Common myeloid progenitor, CD34-positive (primary cell): ENCODE data around the gene TAF5L. TPM values are rescaled to one million over a fixed set of nuclear protein-coding genes. Genes with fewer than 3 reads are reported as not detected.

Experiments
- CTCF ChIA-PET: fragments of 350-600 bp; sonication (Branson Sonifier 250); formaldehyde crosslinking; loops from one replicate; lab custom pipeline; 2021; ENCODE audit warnings: antibody characterized with exemption; lab: Charles Lee
- POLR2A ChIA-PET: fragments of 350-600 bp; sonication (Branson Sonifier 250); formaldehyde crosslinking; loops from one replicate; lab custom pipeline; 2021; ENCODE audit warnings: antibody characterized with exemption; lab: Charles Lee
- DNase-seq, 3 donors: peaks; one replicate each; pipeline versions ENCODE4 v3.0.0 to v3.0.0-alpha.2; 2013
- H3K27ac ChIP-seq, 2 experiments: 1 replicate in 1 of 2; 2 replicates in 1 of 2; pipeline ENCODE4 v1.7.0; 2013; ENCODE audit warnings: inconsistent platforms in 2 of 2, low read length in 2 of 2, mild to moderate bottlenecking in 2 of 2, low read depth in 1 of 2, moderate library complexity in 1 of 2; ENCODE audit not compliant: severe bottlenecking in 2 of 2, insufficient read depth in 1 of 2, poor library complexity in 1 of 2
- H3K27me3 ChIP-seq, 5 experiments: replicated peaks in 2 of 5; 1 replicate in 3 of 5; 2 replicates in 2 of 5; pipeline versions ENCODE4 v1.6.1 to v1.7.0; 2013; ENCODE audit warnings: low read length in 4 of 5, mild to moderate bottlenecking in 2 of 5, moderate library complexity in 2 of 5, inconsistent platforms in 1 of 5; ENCODE audit not compliant: insufficient read depth in 5 of 5, control insufficient read depth in 4 of 5
- H3K36me3 ChIP-seq, 4 experiments: 1 replicate in 2 of 4; 2 replicates in 2 of 4; pipeline versions ENCODE4 v1.6.1 to v1.7.0; 2013; ENCODE audit warnings: low read length in 3 of 4, control low read depth in 1 of 4, mild to moderate bottlenecking in 1 of 4; ENCODE audit not compliant: control insufficient read depth in 4 of 4, insufficient read depth in 4 of 4
- H3K4me1 ChIP-seq, 4 experiments: 1 replicate in 3 of 4; 2 replicates in 1 of 4; pipeline versions ENCODE4 v1.6.1 to v1.7.1; 2013; ENCODE audit warnings: low read length in 3 of 4, mild to moderate bottlenecking in 3 of 4, control low read depth in 1 of 4, inconsistent platforms in 1 of 4, moderate library complexity in 1 of 4; ENCODE audit not compliant: control insufficient read depth in 4 of 4, insufficient read depth in 4 of 4; ENCODE audit errors: control extremely low read depth in 1 of 4
- H3K4me3 ChIP-seq, 7 experiments: 1 replicate in 4 of 7; 2 replicates in 3 of 7; pipeline versions ENCODE4 v1.5.1 to v1.7.0; 2013; ENCODE audit warnings: mild to moderate bottlenecking in 7 of 7, low read length in 6 of 7, moderate library complexity in 6 of 7, inconsistent platforms in 2 of 7, low read depth in 2 of 7, control low read depth in 1 of 7; ENCODE audit not compliant: insufficient read depth in 4 of 7, control insufficient read depth in 1 of 7; ENCODE audit errors: extremely low read depth in 1 of 7
- H3K9me3 ChIP-seq, 5 experiments: 1 replicate in 4 of 5; 2 replicates in 1 of 5; pipeline versions ENCODE4 v1.6.1 to v1.7.1; 2013; ENCODE audit warnings: low read length in 4 of 5, mild to moderate bottlenecking in 2 of 5, inconsistent platforms in 1 of 5, low read depth in 1 of 5, moderate library complexity in 1 of 5; ENCODE audit not compliant: control insufficient read depth in 4 of 5, insufficient read depth in 2 of 5; ENCODE audit errors: control extremely low read depth in 1 of 5
- WGBS: methylation state at CpG from one replicate; pipeline ENCODE4 v1.1.5; 2013; ENCODE audit not compliant: insufficient coverage; 5-methylcytosine and 5-hydroxymethylcytosine counted together
- polyA plus RNA-seq: library from polyadenylated mRNA; unstranded; fragments of 120-200 nt; gene quantifications from one replicate; pipeline ENCODE4 v1.2.1, GENCODE V29; 2013

TAF5L gene
- 17.5 TPM for polyA plus RNA-seq

GRCh38 chr1:229625915-229626831, at the start of gene TAF5L, which contains the start of gene URB2:
Gene TAF5L, minus strand, starts transcription at chr1:229626122. Its CDS starts 11,640 bp downstream, at chr1:229614482.
Gene URB2, plus strand, starts transcription at chr1:229626247. Its CDS starts 1,387 bp downstream, at chr1:229627634.
- ChIA-PET POLR2A (interaction anchor here (1.5 to 1.9 kb wide), 2 partner anchors 10 to 67 kb away, joined by 3 to 4 read pairs; partner anchors contain the start of gene ABCB10), CTCF (interaction anchor here (0.6 kb wide), 1 partner anchor 67 kb away, joined by 3 read pairs; the partner anchor contains the start of gene ABCB10)
- H3K9me3 ChIP-seq, result no peaks in the 10 kb centered on the region
- H3K27ac ChIP-seq, result peak within 1 kb of the TSS; percentile 20 to 81
- H3K36me3 ChIP-seq, result peaks cover 2 to 22% (median 6%) of the 10 kb centered on the region in 4 experiments
- H3K4me3 ChIP-seq, result peak within 1 kb of the TSS; percentile 78 to 98 (median 87)
- WGBS, result 0% methylated on average over 61 of the region's 97 CpGs
- peaks cover 11 to 38% (median 20%) of the 10 kb centered on the region in 4 experiments for H3K4me1 ChIP-seq
- peak; percentile 89 to 95 (median 94) for DNase-seq
- no peaks in the 10 kb centered on the region for H3K27me3 ChIP-seq

- no peak overlapping the region for H3K4me3 ChIP-seq
- ChIA-PET CTCF (interaction anchor here (0.8 to 2.1 kb wide), 4 partner anchors 11 to 174 kb away, joined by 3 to 6 read pairs (median 4); no protein-coding TSS in a partner anchor), POLR2A (no interaction called here)
- no peak overlapping the region for H3K27ac ChIP-seq
- H3K9me3 ChIP-seq, result no peaks in the 10 kb centered on the region
- peaks cover 0 to 2% (median 0%) of the 10 kb centered on the region in 5 experiments for H3K27me3 ChIP-seq
- no peaks in the 10 kb centered on the region for H3K36me3 ChIP-seq
- DNase-seq, result no peak
- H3K4me1 ChIP-seq, result no peaks in the 10 kb centered on the region
Measured at GRCh38 chr1:229675396-229675795, 49.5 kb upstream of the TAF5L start.

GRCh38 chr1:229674042-229674441, 48.1 kb upstream of the TAF5L start:
- 100% methylated on average over 1 of the region's 5 CpGs for WGBS
- no peaks in the 10 kb centered on the region for H3K9me3 ChIP-seq
- H3K36me3 ChIP-seq, result no peaks in the 10 kb centered on the region
- POLR2A ChIA-PET, result no interaction called here
- H3K4me3 ChIP-seq, result no peak overlapping the region
- no peaks in the 10 kb centered on the region for H3K4me1 ChIP-seq
- no peak for DNase-seq
- H3K27me3 ChIP-seq, result no peaks in the 10 kb centered on the region
- CTCF ChIA-PET, result interaction anchor here (1.3 to 2.1 kb wide), 2 partner anchors 12 to 18 kb away, joined by 4 to 6 read pairs; no protein-coding TSS in a partner anchor
- H3K27ac ChIP-seq, result no peak overlapping the region

- Histone ChIP-seq H3K4me1 (no peaks in the 10 kb centered on the region), H3K27me3 (no peaks in the 10 kb centered on the region), H3K9me3 (no peaks in the 10 kb centered on the region), H3K27ac (no peak overlapping the region), H3K4me3 (no peak overlapping the region), H3K36me3 (peaks cover 0 to under 1% (median 0%) of the 10 kb centered on the region in 4 experiments)
- 89% methylated on average over 1 of the region's 2 CpGs for WGBS
- POLR2A ChIA-PET, result interaction anchor here (1.1 kb wide), 1 partner anchor 17 kb away, joined by 3 read pairs; no protein-coding TSS in a partner anchor
- DNase-seq, result no peak
- CTCF ChIA-PET, result interaction anchor here (1.3 to 3.2 kb wide), 3 partner anchors 11 to 17 kb away, joined by 3 to 25 read pairs (median 4); no protein-coding TSS in a partner anchor
Measured at GRCh38 chr1:229672246-229672645, 46.3 kb upstream of the TAF5L start.

- POLR2A ChIA-PET, result no interaction called here
Measured at GRCh38 chr1:229671310-229671709, 45.4 kb upstream of the TAF5L start.

GRCh38 chr1:229669333-229669732, 43.4 kb upstream of the TAF5L start:
- POLR2A ChIA-PET, result no interaction called here
- no peaks in the 10 kb centered on the region for H3K9me3 ChIP-seq
- CTCF ChIA-PET, result no interaction called here
- H3K36me3 ChIP-seq, result peaks cover 0 to 2% (median under 1%) of the 10 kb centered on the region in 4 experiments
- H3K4me1 ChIP-seq, result no peaks in the 10 kb centered on the region
- WGBS, result 100% methylated on average over 4 of the region's 4 CpGs
- DNase-seq, result no peak
- H3K4me3 ChIP-seq, result no peak overlapping the region
- no peaks in the 10 kb centered on the region for H3K27me3 ChIP-seq
- H3K27ac ChIP-seq, result no peak overlapping the region

More at GRCh38 chr1:229671310-229671709, 45.4 kb upstream of the TAF5L start:
- H3K27ac ChIP-seq, result no peak overlapping the region
- H3K27me3 ChIP-seq, result no peaks in the 10 kb centered on the region
- H3K4me3 ChIP-seq, result no peak overlapping the region
- H3K36me3 ChIP-seq, result peaks cover 0 to 2% (median 0%) of the 10 kb centered on the region in 4 experiments
- no peaks in the 10 kb centered on the region for H3K4me1 ChIP-seq
- no peaks in the 10 kb centered on the region for H3K9me3 ChIP-seq
- DNase-seq, result no peak
- 80% methylated on average over 1 of the region's 5 CpGs for WGBS
- CTCF ChIA-PET, result interaction anchor here (1.0 to 3.2 kb wide), 3 partner anchors 10 to 32 kb away, joined by 3 to 25 read pairs (median 3); no protein-coding TSS in a partner anchor
